ENCODE results near the gene FBXO41. TPM values are rescaled to one million over a fixed set of nuclear protein-coding genes. Genes with fewer than 3 reads are reported as not detected.
"Not testable (repeated sequence)": the region's sequence is repeated elsewhere in the genome, so short reads cannot be mapped to it uniquely, and the experiment has no call there.

The FBXO41 gene
- total RNA-seq, 2 experiments from 2014 or later: 20.4 to 57.9 TPM

DNA sequence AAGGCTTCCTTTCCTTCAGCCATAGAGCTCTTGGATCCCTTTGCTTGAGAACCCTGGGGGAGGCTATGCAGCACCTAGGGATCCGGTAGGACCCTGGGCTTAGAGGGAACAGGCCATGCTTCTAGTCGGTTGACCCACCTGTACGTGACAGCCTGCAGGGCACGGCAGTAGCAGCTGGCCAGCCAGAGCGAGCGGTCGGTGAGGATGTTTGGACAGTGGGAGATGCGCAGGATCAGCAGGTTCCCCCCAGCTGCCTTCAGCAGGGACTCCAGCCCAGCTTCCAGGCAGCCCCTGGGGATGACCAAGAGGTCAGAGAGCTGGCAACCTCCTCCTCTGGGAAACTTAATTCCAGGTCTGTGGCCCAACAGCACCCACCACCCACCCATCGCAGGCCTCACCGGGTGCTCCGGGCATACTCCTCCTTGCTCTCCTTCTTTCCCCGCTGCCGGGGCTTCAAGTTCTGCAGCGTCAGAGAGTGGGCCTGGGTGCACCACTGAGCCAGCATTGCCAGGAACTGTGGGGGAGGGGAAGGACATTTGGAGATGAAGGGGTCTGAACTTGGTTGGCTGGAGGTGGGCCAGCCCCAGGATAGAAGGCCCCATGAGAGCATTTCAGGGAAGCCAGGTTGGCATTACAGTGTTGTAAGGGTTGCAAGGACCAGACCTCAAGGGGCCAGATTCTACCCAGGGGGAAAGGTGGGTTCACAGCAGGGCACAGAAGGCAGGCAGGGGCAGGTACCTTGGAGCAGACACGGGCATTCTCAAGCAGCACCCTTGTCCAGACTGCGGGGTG is 20.5 kb downstream of the FBXO41 start:
- Histone ChIP-seq H2AFZ (ENCODE audit: low read length) (no peak overlapping the region), H3K36me3 (ENCODE audit: insufficient read depth, low read length) (peaks cover 87% of the 10 kb centered on the region), H3K9me2 (ENCODE audit: insufficient read depth, low read length) (no peaks in the 10 kb centered on the region), H4K20me1 (ENCODE audit: insufficient read depth, low read length) (no peaks in the 10 kb centered on the region), H3K9me3 (ENCODE audit: low read length) (no peaks in the 10 kb centered on the region), H3K27ac (ENCODE audit: low read depth, low read length, poor library complexity, severe bottlenecking) (no peak overlapping the region), H3K4me3 (ENCODE audit: low read depth, low read length, poor library complexity, severe bottlenecking) (no peak overlapping the region), H3K4me2 (ENCODE audit: low read length) (no peak overlapping the region), H3K4me1 (ENCODE audit: insufficient read depth, low read length, poor library complexity, severe bottlenecking) (no peaks in the 10 kb centered on the region), H3K79me2 (ENCODE audit: insufficient read depth, low read depth, low read length) (peaks cover 14% of the 10 kb centered on the region; the same call in 1 of the 2 replicates)
- no TSS peak for BruUV-seq (replicated peaks)
- ChIA-PET POLR2A (no interaction called here), CTCF (ENCODE audit: unreplicated experiment) (interaction anchor here (0.7 kb wide), 1 partner anchor 162 kb away, joined by 3 read pairs; no protein-coding TSS in a partner anchor)
- TF ChIP-seq, protein P1, sequence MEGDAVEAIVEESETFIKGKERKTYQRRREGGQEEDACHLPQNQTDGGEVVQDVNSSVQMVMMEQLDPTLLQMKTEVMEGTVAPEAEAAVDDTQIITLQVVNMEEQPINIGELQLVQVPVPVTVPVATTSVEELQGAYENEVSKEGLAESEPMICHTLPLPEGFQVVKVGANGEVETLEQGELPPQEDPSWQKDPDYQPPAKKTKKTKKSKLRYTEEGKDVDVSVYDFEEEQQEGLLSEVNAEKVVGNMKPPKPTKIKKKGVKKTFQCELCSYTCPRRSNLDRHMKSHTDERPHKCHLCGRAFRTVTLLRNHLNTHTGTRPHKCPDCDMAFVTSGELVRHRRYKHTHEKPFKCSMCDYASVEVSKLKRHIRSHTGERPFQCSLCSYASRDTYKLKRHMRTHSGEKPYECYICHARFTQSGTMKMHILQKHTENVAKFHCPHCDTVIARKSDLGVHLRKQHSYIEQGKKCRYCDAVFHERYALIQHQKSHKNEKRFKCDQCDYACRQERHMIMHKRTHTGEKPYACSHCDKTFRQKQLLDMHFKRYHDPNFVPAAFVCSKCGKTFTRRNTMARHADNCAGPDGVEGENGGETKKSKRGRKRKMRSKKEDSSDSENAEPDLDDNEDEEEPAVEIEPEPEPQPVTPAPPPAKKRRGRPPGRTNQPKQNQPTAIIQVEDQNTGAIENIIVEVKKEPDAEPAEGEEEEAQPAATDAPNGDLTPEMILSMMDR (conservative IDR thresholded peaks at IDR 0.05; ENCODE audit: low read length): no peak
- no peak for TF ChIP-seq EZH2phosphoT487 (IDR thresholded peaks at IDR 0.05; ENCODE audit: borderline replicate concordance, low read depth, low read length)
- intact Hi-C loops (cut with micrococcal nuclease; ENCODE audit: unreplicated experiment): no loop called here
- no peak for DNase-seq (ENCODE audit: low spot score)

DNA sequence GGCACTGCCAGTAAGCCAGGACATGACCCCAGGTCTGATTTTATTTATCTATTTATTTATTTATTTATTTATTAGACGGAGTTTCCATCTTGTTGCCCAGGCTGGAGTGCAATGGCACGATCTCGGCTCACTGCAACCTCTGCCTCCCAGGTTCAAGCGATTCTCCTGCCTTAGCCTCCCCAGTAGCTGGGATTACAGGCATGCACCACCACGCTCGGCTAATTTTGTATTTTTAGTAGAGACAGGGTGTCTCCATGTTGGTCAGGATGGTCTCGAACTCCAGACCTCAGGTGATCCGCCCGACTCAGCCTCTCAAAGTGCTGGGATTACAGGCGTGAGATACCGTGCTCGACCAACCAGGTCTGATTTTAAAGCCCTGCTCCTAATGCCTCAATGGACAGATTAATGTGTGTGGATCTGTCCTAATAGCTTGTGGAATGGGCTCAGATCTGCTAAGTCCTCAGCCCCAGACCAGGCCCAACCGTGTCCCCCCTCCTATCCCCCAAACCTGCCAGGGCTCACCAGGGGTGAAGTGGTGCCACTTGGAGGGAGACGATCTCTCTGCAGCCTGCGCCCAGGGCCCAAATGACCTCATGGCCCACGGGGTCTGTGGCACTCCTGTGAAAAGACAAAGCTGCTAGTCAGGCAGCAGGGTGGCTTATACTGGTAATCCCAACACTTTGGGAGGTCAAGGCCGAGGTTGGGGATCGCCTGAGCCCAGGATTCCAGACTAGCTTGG is 21.4 kb downstream of the FBXO41 start:
- CTCF ChIA-PET (ENCODE audit: unreplicated experiment): not testable (repeated sequence)

DNA sequence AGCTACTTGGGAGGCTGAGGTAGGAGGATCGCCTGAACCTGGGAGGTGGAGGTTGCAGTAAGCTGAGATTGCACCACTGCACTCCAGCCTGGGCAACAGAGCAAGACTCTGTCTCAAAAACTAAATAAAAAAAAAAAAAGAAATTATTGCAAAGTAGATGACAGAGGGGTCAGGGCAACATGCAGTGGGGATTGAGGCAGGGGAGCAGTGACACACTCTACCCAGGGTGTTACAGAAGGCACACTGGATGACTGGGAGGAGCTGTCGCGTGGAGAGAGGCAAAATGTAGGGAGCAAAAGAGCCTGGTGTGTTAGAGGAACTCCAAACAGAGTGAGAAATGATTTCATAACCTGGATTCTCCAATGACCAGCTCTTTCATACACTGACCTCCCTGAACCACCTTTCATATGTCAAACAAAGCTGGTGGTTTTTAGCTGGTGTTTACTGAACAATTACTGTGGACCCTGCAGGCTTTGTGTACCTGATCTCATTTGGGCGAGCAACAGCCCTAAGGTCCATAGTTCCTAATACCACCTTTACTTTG is 22.1 kb downstream of the FBXO41 start:
- intact Hi-C loops (cut with micrococcal nuclease; ENCODE audit: unreplicated experiment): no loop called here
- CTCF ChIA-PET (ENCODE audit: unreplicated experiment): interaction anchor here (0.9 kb wide), 1 partner anchor 44 kb away, joined by 3 read pairs; no protein-coding TSS in a partner anchor
- no peaks in the 10 kb centered on the region for H4K20me1 ChIP-seq (ENCODE audit: insufficient read depth, low read length)
- H3K79me2 ChIP-seq (ENCODE audit: insufficient read depth, low read depth, low read length): 0 out of 2 replicates have a peak, but pooled peaks cover 2% of the 10 kb centered on the region
- peaks cover 86% of the 10 kb centered on the region for H3K36me3 ChIP-seq (ENCODE audit: insufficient read depth, low read length)
- no peaks in the 10 kb centered on the region for H3K9me2 ChIP-seq (ENCODE audit: insufficient read depth, low read length)
- no TSS peak for BruUV-seq (replicated peaks)
- H2AFZ ChIP-seq (ENCODE audit: low read length): no peak overlapping the region
- DNase-seq (ENCODE audit: low spot score): no peak
- POLR2A ChIA-PET: no interaction called here
- no peak overlapping the region for H3K4me3 ChIP-seq (ENCODE audit: low read depth, low read length, poor library complexity, severe bottlenecking)
- no peaks in the 10 kb centered on the region for H3K9me3 ChIP-seq (ENCODE audit: low read length)
- no peaks in the 10 kb centered on the region for H3K4me1 ChIP-seq (ENCODE audit: insufficient read depth, low read length, poor library complexity, severe bottlenecking)
- H3K4me2 ChIP-seq (ENCODE audit: low read length): no peak overlapping the region
- TF ChIP-seq EZH2phosphoT487 (IDR thresholded peaks at IDR 0.05; ENCODE audit: borderline replicate concordance, low read depth, low read length): no peak
- TF ChIP-seq, protein P1 (conservative IDR thresholded peaks at IDR 0.05; ENCODE audit: low read length): no peak
- H3K27ac ChIP-seq (ENCODE audit: low read depth, low read length, poor library complexity, severe bottlenecking): no peak overlapping the region

More for the DNA sequence above, 21.4 kb downstream of the FBXO41 start:
- H3K4me1 ChIP-seq (ENCODE audit: insufficient read depth, low read length, poor library complexity, severe bottlenecking); H3K9me2 ChIP-seq (ENCODE audit: insufficient read depth, low read length); H3K4me3 ChIP-seq (ENCODE audit: low read depth, low read length, poor library complexity, severe bottlenecking); H2AFZ ChIP-seq (ENCODE audit: low read length); H3K4me2 ChIP-seq (ENCODE audit: low read length); H3K27ac ChIP-seq (ENCODE audit: low read depth, low read length, poor library complexity, severe bottlenecking); POLR2A ChIA-PET; H4K20me1 ChIP-seq (ENCODE audit: insufficient read depth, low read length); BruUV-seq (replicated peaks); DNase-seq (ENCODE audit: low spot score); intact Hi-C loops (cut with micrococcal nuclease; ENCODE audit: unreplicated experiment); H3K79me2 ChIP-seq (ENCODE audit: insufficient read depth, low read depth, low read length); H3K9me3 ChIP-seq (ENCODE audit: low read length): not testable (repeated sequence)
- H3K36me3 ChIP-seq (ENCODE audit: insufficient read depth, low read length): peaks cover 87% of the 10 kb centered on the region

Data from OCI-LY7 (cell line).